Transverse colon (tissue), 4 donors: ENCODE results near the gene EML3. TPM values are rescaled to one million over a fixed set of nuclear protein-coding genes. Genes with fewer than 3 reads are reported as not detected.

ENCODE experiments used
- DNase-seq: peaks from one replicate; pipeline ENCODE4 v3.0.0-alpha.2; 2019
- H3K27ac ChIP-seq, 4 donors: fragments of 200-600 bp; sonication (generic); 2 replicates each; pipeline ENCODE4 v1.5.1; 2016 to 2018; ENCODE audit warnings: inconsistent platforms in 4 of 4
- H3K27me3 ChIP-seq: fragments of 200-600 bp; sonication (generic); 2 replicates; pipeline ENCODE4 v1.5.1; 2017; ENCODE audit warnings: inconsistent platforms
- H3K36me3 ChIP-seq, 4 donors: fragments of 200-600 bp; sonication (generic); 2 replicates each; pipeline ENCODE4 v1.5.1; 2017 to 2019; ENCODE audit warnings: inconsistent platforms in 4 of 4
- H3K4me1 ChIP-seq, 4 donors: fragments of 200-600 bp; sonication (generic); 2 replicates each; pipeline ENCODE4 v1.5.1; 2017 to 2020; ENCODE audit warnings: inconsistent platforms in 4 of 4
- H3K4me3 ChIP-seq, 4 donors: fragments of 200-600 bp; sonication (generic); 1 replicate in 1 of 4; 2 replicates in 3 of 4; pipeline versions ENCODE4 v1.5.1 to v1.6.1; 2017 to 2019; ENCODE audit warnings: inconsistent platforms in 4 of 4
- H3K9me3 ChIP-seq, 2 donors: fragments of 200-600 bp; sonication (generic); 2 replicates each; pipeline ENCODE4 v1.5.1; 2017 to 2019; ENCODE audit warnings: inconsistent platforms in 2 of 2
- CTCF ChIP-seq, 5 experiments: fragments of 200-600 bp in 3 of 5; fragments of 450-650 bp in 2 of 5; sonication (generic) in 3 of 5; IDR thresholded peaks; 1 replicate in 2 of 5; 2 replicates in 3 of 5; pipeline ENCODE4 v1.5.1; 2016 to 2017; ENCODE audit warnings: antibody characterized with exemption in 5 of 5, inconsistent platforms in 3 of 5, mild to moderate bottlenecking in 2 of 5, moderate library complexity in 1 of 5
- EP300 ChIP-seq: sonication (generic); formaldehyde crosslinking; IDR thresholded peaks from one replicate; pipeline ENCODE4 v1.6.1; 2017; ENCODE audit warnings: antibody characterized with exemption, low read depth
- POLR2A ChIP-seq: fragments of 450-650 bp; IDR thresholded peaks from one replicate; pipeline ENCODE4 v1.6.1; 2016; ENCODE audit warnings: antibody characterized with exemption, mild to moderate bottlenecking, moderate library complexity
- POLR2AphosphoS5 ChIP-seq, 3 donors: sonication (generic); formaldehyde crosslinking; IDR thresholded peaks; one replicate each; pipeline ENCODE4 v1.6.1; 2016; ENCODE audit warnings: antibody characterized with exemption in 3 of 3
- WGBS, 2 donors: methylation state at CpG; one replicate each; pipeline ENCODE4 v1.1.5; 2018; ENCODE audit warnings: low coverage in 1 of 2; 5-methylcytosine and 5-hydroxymethylcytosine counted together
- in situ Hi-C, 4 donors: fragments of 200-750 bp; cut with MboI; loops; one replicate each; pipeline versions ENCODE4 v1.15.0 to v1.15.1; 2017; ENCODE audit warnings: low sequenced_read_pairs in 3 of 4, low pct_ligation_motif_present in 1 of 4, low pct_unique_long_range_greater_than_20kb in 1 of 4
- intact Hi-C: fragments of 100-400 bp; cut with DNase I; formaldehyde crosslinking; loops from one replicate; pipeline ENCODE4 v1.15.1; 2023; ENCODE audit warnings: low total_unique reads
- total RNA-seq, 4 donors: library from RNA; depleted of rRNA; stranded (reverse); fragments of >200 nt; gene quantifications; one replicate each; pipeline ENCODE4 v1.1.0, GENCODE V29; 2016

The EML3 gene
- total RNA-seq, 4 donors from 2014 or later: 35.0 to 61.1 (median 44.9) TPM

GRCh38 chr11:62593434-62594044 is 19.0 kb downstream of the EML3 start:
- Histone ChIP-seq H3K9me3 (no peaks in the 10 kb centered on the region), H3K4me1 (peaks cover 16 to 41% (median 25%) of the 10 kb centered on the region in 4 donors), H3K4me3 (no peak overlapping the region), H3K27me3 (no peaks in the 10 kb centered on the region), H3K36me3 (peaks cover 0 to 51% (median 25%) of the 10 kb centered on the region in 4 donors), H3K27ac (peak overlapping the region; percentile 93 to 98 (median 96))
- peak; percentile 87 for DNase-seq
- TF ChIP-seq EP300: no peak
- TF ChIP-seq CTCF (IDR thresholded peaks at IDR 0.05): peak; percentile 48 to 67 (median 59)
- TF ChIP-seq POLR2A: no peak
- TF ChIP-seq POLR2AphosphoS5 (IDR thresholded peaks at IDR 0.05): peak in 1 of 3 donors; percentile 22
- intact Hi-C loops: no loop called here
- in situ Hi-C loops: loop anchor here in 1 of 4 donors (10.0 to 25.0 kb wide), 2 partner anchors 101 to 269 kb away; no protein-coding TSS in a partner anchor
- WGBS, 2 donors: 58% methylated on average over 13 of the region's 13 CpGs; no CpG with 5 or more reads in 1 of the 2 donors

GRCh38 chr11:62592989-62593421 is 19.6 kb downstream of the EML3 start:
- intact Hi-C loops (no loop called here), in situ Hi-C loops (loop anchor here in 1 of 4 donors (10.0 to 25.0 kb wide), 2 partner anchors 102 to 269 kb away; no protein-coding TSS in a partner anchor)
- H3K27me3 ChIP-seq: no peaks in the 10 kb centered on the region
- TF ChIP-seq POLR2A (no peak), EP300 (no peak), POLR2AphosphoS5 (IDR thresholded peaks at IDR 0.05) (no peak), CTCF (IDR thresholded peaks at IDR 0.05) (no peak)
- DNase-seq: no peak
- 53 to 75% methylated on average over 7 to 8 of the region's 8 CpGs for WGBS, 2 donors
- peaks cover 0 to 51% (median 25%) of the 10 kb centered on the region in 4 donors for H3K36me3 ChIP-seq
- H3K4me3 ChIP-seq: no peak overlapping the region
- H3K4me1 ChIP-seq: peaks cover 16 to 37% (median 24%) of the 10 kb centered on the region in 4 donors
- no peaks in the 10 kb centered on the region for H3K9me3 ChIP-seq
- peak overlapping the region; percentile 93 to 98 (median 96) for H3K27ac ChIP-seq

GRCh38 chr11:62592146-62592815 is 20.3 kb downstream of the EML3 start:
- no peak for DNase-seq
- TF ChIP-seq POLR2AphosphoS5 (IDR thresholded peaks at IDR 0.05): no peak
- TF ChIP-seq POLR2A: no peak
- TF ChIP-seq CTCF (IDR thresholded peaks at IDR 0.05): peak in 1 of 5 experiments; percentile 19
- no peaks in the 10 kb centered on the region for H3K27me3 ChIP-seq
- H3K36me3 ChIP-seq: peaks cover 0 to 49% (median 22%) of the 10 kb centered on the region in 4 donors
- 0 to 13% methylated on average over 1 to 15 of the region's 17 CpGs for WGBS, 2 donors
- H3K4me3 ChIP-seq: peak overlapping the region; percentile 44 to 76 (median 66)
- intact Hi-C loops: no loop called here
- peak overlapping the region; percentile 93 to 98 (median 96) for H3K27ac ChIP-seq
- peaks cover 16 to 37% (median 25%) of the 10 kb centered on the region in 4 donors for H3K4me1 ChIP-seq
- no peaks in the 10 kb centered on the region for H3K9me3 ChIP-seq
- in situ Hi-C loops: loop anchor here in 1 of 4 donors (10.0 to 25.0 kb wide), 2 partner anchors 103 to 270 kb away; no protein-coding TSS in a partner anchor
